ENCODE measurements around the gene C1orf35.

- TF ChIP-seq CTCF (IDR thresholded peaks at IDR 0.05) (no peak), POLR2A (IDR thresholded peaks at IDR 0.05) (no peak)
Measured at GRCh38 chr1:228089519-228090380, 13.4 kb downstream of the C1orf35 start.

Measured in uterus (tissue), 2 donors.